SIG-M5 (cell line): ENCODE data around the gene DNER.
"Not testable (repeated sequence)": the region's sequence is repeated elsewhere in the genome, so short reads cannot be mapped to it uniquely, and the experiment has no call there.

ENCODE experiments used
- DNase-seq: peaks from one replicate; lab custom pipeline; 2025; lab: John Stamatoyannopoulos, UW

Gene DNER

DNA sequence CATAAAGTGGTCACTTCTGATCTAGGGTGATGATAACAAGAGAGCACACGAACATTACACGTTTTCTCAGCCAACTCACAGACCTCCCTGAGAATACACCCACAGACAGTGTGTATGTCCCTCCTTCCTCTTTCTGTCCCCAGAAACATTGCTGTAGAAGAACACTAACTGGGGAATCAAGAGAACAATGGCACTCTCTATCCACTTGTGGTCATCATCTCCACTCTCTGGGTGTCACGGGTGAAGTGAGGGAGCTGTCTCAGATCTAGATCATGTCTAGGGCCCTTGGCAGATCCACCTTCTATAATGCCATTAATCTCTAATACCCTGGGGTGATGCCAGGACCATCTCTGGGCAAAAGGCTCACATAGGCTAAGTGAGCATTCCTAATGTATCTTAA lies 97.9 kb downstream of the DNER start:
- no peak for DNase-seq

GRCh38 chr2:229614021-229614420 lies 100.3 kb downstream of the DNER start:
- not testable (repeated sequence) for DNase-seq

DNA sequence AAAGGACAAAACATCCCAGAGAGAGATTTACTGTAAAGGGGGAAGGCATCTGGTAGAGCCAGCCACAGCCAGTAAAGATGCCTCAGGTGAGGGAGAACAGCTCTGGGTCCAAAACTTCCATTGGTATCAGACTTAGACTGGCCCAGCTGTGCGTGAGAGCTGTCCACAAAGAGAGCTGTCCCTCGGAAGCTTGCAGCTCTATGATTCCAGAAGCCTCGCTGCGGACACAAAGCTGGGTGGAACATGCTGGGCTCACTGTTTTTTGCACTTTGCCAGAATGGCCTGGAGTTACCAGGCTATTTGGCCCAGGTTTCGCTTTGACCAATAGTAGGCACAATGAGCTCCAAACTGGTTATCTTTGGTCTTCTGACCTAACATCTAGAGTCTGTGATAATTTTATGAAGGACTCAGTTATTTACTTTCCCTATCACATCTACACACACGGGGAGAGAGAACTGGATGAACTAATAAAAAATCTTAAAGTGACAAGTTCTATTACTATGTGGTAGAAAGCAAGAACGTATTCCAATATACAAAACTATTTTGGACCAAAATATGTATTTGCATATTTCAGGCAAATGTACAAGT lies 101.9 kb downstream of the DNER start:
- no peak for DNase-seq

DNA sequence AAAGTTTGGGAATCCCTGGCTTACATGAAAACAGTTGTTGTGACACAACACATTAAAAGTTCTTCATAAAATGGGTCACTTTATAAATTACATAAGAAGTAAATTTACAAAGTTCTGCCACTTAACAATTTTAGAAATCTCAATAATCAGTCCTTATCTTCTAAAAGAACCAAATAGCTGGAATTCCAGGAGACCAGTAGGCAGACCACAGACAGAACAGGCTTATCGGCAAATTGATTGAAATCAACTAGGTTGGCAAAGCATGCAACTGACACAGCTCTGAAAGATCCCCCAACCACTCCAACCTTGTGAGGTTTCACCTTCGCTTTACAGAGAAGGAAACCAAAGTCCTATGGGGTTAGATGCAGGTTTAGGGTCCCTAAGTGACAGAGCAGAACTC lies 103.0 kb downstream of the DNER start:
- DNase-seq = no peak

- no peak for DNase-seq
Observed at GRCh38 chr2:229610872-229611271, 103.5 kb downstream of the DNER start.

- no peak for DNase-seq
Observed at GRCh38 chr2:229610333-229610732, 104.0 kb downstream of the DNER start.

DNA sequence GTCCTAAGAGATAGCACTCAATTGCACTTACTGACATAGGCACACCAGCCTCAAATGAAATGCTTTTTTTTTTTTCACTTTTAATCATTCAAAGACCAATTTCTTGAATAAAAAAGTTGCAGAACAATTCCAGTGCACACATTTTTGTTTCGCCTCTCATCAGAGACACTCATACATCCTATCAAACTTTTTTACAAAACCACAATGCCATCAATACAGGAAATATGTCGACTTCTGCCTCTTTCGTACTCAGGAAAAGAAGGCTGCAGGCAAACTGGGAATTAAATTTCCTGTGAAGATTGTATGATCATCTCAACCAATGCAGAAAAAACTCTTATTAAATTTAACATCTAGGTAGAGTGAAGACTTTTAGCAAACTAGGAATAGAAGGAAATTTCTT lies 112.4 kb downstream of the DNER start:
- DNase-seq = no peak

- no peak for DNase-seq
Observed at GRCh38 chr2:229601396-229601795, 113.0 kb downstream of the DNER start.

DNA sequence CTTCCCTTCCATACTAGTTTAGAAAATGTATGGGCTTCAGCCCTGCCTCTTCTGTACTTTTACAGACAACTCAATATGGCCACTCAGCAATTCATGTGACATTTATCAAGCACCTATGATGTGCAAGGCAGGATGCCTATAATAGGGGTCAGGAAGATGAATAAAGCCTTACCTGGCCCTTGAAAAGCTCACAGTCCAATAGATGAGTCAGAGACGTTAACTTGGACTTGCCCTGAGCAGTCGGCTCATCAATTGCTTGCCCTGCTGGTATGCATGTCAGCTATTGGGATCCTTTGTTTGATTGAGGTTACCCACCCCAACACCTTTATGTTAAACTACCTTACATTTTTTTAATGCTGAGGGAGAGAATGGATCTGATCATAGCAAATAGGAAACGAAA lies 116.1 kb downstream of the DNER start:
- no peak for DNase-seq

DNA sequence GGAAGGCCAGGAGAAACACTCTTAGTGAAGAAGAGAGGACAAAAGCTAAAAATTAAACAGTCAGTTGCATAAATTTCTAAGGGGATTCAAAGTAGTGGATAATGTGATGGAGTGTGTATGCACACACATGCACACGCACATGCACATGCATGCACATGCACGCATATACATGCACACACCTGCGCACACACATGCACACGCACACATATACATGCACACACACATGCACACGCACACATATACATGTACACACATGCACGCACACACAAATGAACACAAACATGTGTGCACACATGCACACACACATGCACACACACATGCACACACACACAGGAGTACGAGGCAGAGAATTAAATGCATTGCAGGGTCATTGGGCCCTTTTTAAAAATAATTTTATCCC lies 117.6 kb downstream of the DNER start:
- DNase-seq = no peak

DNA sequence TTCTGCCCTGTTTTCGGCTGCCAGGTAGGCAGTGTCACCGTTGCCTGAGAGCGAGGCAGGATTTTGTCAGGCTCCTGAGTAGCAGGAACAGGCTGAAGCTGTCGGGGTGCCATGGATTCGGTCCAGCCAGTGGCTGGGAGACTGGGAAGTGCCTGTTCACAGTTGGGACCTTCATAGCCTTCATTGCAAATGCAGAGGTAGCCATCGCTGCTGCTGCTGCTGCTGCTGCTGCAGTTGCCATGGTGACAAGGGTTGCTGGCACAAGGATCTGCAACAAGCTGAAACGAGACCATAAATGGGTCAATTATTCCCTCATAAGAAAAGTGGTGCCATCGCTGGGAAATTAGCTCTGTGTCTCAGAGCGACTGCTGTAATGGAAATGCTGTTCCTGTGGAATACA lies 122.7 kb downstream of the DNER start:
- DNase-seq = no peak

DNA sequence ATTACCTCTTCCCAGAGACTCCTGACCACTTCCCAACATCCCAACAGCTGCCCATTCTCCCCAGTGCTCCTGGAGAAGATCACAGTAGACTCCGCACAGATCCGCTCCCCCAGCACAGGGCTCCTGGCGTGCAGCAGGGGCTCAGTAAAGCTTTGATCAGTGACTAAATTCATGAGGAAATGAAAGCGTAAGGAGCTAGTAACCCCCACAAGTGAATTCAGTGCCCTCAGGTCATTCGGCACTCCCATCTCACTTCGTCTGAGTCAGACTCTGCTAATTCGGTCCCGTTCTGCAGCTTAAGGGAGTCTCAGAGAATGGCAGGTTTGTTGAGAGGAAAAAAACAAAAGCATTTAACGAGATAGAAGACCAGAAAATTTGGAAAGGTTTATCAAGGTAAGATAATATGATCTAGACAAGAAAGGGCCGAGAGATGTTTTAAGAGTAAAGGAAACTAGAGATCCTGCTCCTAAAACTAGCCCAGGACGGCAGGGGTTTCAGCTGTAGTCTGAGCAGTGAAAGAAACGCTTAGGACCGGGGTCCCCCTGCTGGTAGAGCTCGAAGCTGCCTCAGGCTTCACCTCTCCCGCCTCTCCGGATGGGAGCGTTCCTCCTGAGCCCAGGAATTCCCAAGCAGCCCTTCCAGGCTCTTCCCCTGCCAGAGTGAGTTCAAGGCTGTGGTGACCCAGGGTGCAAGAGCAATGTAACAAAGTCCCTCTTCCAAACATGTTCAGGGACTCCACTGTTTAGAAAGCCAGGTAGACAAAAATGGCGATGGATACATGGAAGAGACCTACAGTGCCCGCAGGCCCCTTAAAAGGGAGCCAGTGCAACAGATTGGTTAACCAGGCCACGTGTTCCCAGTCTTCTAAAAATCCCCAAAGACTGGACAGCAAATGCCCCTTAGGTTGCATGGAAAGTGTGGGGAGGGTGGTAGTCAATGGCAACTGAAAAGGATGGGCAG lies 127.3 kb downstream of the DNER start:
- DNase-seq = no peak

DNA sequence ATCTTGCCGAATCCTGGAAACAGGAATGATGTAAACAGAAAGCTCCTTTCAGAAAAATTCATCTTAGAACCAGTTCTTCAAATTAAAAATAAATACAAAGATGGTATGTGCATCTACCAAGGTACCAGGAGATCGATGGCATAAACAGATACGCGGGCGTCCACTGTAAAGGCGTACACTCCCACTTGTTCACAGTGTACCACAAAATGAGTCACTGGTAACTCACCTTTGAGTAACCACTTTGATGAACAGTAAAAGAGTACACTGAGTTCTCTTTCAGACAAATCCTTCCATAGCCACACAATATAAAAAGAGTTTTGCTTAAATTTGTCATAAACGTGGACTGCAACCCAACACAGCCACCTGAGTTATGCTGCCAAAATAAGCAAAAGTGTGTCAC lies 128.3 kb downstream of the DNER start:
- DNase-seq = no peak

GRCh38 chr2:229582151-229582550 lies 132.2 kb downstream of the DNER start:
- DNase-seq = no peak

- DNase-seq = no peak
Observed at GRCh38 chr2:229578052-229578846, 136.1 kb downstream of the DNER start.

- no peak for DNase-seq
Observed at GRCh38 chr2:229575569-229576315, 138.6 kb downstream of the DNER start.

- DNase-seq = no peak
Observed at GRCh38 chr2:229572507-229573271, 141.7 kb downstream of the DNER start.

- DNase-seq = no peak
Observed at GRCh38 chr2:229571243-229571642, 143.1 kb downstream of the DNER start.

DNA sequence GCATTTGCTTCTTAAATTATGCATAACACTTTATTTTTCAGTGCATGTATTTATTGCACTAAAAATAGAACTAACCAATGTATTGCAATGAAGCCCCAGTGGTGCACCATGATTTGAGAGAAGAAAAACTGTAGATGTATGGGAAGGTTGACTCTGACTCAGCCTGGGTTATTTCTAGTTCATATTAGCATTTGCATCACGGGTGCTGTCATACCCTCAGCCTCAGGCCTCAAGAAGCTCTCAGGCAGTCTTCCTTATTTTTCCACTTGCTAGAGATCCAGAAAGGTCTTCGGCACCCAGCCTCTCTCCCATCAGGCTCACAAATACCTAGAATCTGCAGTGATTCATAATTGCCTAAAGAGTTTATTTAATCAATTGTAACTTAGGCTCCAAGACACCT lies 148.0 kb downstream of the DNER start:
- DNase-seq = no peak

DNA sequence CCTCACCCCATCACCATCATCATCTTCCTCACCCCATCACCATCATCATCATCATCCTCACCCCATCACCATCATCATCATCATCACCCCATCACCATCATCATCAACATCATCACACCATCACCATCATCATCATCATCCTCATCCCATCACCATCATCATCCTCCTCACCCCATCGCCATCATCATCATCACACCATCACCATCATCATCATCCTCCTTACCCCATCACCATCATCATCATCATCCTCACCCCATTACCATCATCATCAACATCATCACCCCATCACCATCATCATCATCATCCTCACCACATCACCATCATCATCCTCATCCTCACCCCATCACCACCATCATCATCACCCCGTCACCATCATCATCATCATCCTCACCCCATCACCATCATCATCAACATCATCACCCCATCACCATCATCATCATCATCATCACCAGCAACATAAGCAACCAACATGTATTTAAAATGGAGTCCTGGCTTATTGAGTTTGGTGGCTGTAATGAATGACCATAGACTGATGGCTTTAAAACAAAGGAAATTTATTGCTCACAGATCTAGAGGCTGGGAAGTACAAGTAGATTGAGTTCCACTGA lies 150.0 kb downstream of the DNER start:
- no peak for DNase-seq

- DNase-seq = no peak
Observed at GRCh38 chr2:229563388-229563787, 151.0 kb downstream of the DNER start.
